Astrocyte of the hippocampus (primary cell): Measurements from ENCODE around the gene ABCA1.
"Not testable (repeated sequence)": the region's sequence is repeated elsewhere in the genome, so short reads cannot be mapped to it uniquely, and the experiment has no call there.

Source experiments
- DNase-seq: peaks from one replicate; pipeline ENCODE4 v3.0.0; 2011; ENCODE audit warnings: low read depth, low spot score

ABCA1 gene

DNA sequence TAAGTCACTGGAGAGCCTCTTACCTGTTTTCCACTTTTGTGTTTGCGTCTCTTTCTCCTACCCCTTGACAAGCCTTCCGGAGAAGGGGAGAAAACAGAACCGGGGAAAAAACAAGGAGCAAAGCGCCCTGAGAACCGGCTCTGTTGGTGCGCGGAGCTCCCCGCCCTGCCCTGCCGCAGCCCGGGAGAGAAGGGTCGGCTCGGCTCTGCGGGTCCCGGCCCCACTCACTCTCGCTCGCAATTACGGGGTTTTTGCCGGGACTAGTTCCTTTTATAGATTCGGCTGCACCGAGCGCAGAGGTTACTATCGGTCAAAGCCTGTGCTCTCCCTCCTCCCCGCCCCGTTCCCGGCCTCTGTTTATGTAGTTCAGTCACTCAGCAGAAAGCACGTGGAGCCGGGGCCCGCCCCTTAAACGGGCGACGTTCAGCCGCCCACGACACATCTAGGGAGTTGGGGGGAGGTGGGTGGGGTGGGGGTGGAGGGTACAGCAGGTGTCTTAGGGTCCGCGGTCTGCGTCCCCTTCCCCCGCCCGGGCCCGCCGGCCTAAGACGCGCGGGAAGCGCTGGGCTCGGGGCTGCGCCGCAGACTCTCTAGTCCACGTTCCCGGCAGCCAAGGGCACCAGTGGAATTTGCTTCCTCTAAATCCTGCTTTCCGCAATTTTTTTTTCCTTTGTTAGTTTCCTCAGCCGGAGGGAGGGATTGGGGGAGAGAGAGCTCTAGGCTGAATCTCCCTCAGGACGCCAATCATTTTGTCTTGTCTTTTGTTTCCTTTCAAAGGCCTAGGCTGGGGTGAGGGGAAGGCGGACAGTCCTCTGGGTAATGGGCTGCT lies at the start of gene ABCA1:
Gene ABCA1 (minus strand): TSS at position 244 of the 829 bp plus-strand sequence. CDS start 24,476 bp downstream, outside the sequence.
- peak; percentile 93 for DNase-seq

GRCh38 chr9:104977580-104977979 lies 49.6 kb upstream of the ABCA1 start:
- no peak for DNase-seq

- DNase-seq = no peak
These were observed 49.2 kb upstream of the ABCA1 start for GRCh38 chr9:104977168-104977567.

GRCh38 chr9:104975966-104976595 lies 48.1 kb upstream of the ABCA1 start:
- DNase-seq = not testable (repeated sequence)

DNA sequence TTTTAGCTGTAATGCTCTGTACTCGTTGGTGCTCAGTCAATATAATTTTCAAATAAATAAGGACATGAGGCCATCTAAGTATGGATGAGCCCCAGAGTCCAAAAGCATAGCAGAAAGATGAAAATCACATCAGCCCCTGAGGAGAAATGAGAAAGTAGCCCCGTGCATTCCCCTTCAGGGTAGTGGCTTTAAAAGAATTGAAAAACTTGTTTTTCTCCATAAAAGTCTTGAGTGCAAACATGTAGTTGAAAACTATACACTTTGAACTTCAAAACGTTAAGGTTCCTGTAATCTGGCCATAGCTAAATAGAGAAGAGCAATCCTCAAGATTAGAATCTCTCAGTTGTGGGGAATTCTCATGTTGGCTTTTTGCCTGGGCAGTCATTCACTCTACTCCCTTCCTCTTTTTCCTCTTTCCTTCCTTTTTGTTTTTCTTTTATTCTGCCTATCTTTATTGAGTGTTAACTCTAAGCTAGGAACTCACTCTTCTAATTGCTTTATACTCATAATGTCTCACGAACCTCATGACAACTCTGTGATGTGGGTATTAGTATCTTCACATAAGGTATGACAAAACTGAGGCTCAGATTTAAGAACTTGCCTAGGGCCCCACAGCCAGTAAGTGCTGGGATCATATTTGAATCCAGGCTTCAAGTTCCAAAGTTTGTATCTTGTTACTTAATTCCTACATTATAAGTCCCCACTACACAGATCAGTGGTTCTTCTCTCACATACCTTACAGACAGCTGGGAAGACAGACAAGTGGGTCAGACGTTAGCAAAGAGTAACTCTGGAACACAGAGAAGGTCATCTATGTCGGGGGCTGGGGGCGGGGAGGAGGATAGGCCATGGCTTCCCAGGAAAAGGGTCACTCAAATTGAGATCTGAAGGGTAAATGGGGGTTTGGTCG lies 46.4 kb upstream of the ABCA1 start:
- no peak for DNase-seq

DNA sequence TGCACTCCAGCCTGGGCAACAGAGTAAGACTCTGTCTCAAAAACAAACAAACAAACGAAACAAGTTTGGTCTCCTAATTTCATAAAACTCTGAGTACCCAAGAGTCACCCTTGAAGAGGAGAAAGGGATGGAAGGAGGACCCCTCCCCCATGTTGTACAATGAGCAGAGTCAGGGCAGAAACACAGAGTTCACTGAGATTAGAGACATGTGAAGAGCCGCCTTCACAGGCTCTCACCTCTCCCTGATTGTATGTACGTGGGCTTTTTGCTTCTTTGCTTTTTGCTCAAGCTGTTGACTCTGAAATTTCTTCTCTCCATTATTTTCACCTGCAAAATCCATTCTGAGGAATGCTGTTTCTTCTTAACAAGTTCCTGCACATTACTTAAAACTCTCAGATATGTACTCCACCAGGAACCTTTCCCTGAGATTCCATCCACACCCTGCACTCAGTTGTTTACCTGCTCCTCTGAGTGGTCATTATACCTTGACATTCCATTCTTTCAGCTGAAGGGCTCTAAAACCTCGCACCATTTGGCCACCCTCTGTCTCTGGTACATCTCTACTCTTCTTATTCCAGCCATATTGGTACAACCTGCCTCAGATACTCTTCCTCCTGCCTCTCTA lies 44.4 kb upstream of the ABCA1 start:
- DNase-seq = no peak

DNA sequence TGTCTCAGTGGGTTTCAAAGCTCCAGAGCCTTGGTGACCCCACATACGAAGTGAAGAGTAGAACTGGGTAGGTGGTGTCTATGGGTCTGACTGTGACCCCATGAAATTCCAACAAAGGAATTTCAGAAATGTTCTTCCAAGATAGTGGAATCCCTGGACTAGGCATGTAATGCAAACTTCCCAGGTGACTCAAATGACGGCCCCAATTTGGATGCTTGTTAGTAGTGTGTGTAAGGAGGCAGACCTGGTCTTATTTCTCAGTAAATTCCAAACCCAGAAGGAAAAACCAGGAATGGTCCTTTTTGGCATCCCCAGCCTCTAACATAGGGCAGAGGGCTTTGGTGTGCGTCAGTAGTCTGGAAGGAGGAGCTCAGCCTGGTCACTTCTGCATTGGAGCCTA lies 43.6 kb upstream of the ABCA1 start:
- DNase-seq = no peak

GRCh38 chr9:104970271-104970987 lies 42.5 kb upstream of the ABCA1 start:
- DNase-seq = no peak

- DNase-seq = no peak
These were observed 41.2 kb upstream of the ABCA1 start for GRCh38 chr9:104969116-104969515.

DNA sequence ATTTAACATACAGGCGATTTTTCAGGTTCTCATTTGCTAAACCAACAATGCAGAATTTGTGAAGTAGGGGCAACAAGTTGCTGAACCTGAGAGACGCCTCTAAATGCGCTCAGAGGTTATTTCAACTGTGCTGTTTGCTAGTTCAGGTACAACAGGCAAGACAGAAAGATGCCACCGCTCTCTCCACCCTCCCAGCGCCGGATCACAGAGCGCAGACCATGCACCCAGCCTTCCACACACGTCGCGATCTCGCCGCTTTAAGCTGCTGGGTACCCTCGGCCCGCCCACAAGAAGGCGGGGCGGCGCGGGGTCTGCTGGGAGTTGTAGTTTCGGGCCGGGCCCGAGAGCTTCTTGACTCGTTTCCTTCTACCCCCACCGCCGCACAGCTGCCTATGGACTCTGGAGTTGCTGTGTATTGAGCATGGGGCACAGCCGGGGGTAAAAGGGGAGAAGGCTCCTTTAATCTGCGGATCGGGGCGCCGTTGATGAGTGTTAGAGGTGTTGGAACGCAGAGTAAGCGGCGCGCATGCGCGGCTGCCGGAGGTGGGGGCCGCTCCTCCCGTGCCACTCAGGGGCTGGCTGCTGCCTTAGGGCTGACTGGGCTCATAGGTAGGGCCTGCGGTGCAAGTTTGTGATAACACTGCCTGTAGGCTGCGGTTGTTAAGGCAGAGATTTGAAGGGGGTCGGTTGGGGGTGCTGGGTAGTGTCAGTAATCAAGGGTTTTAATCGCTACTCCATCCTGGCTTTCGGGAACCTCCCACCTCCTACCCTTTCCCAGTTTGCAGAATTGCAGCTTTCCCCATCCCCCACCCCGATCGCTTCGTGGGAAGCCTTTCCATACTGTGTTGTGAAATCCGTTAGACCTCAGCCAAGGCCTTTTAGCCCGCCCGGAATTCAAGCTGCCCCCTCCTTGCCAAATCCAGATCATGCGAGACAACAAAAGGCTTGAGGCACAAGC lies 40.3 kb upstream of the ABCA1 start:
- DNase-seq = peak; percentile 93

GRCh38 chr9:104963076-104963475 lies 35.1 kb upstream of the ABCA1 start:
- DNase-seq = no peak

GRCh38 chr9:104961701-104962359 lies 33.9 kb upstream of the ABCA1 start:
- DNase-seq = no peak

GRCh38 chr9:104961238-104961637 lies 33.3 kb upstream of the ABCA1 start:
- no peak for DNase-seq

DNA sequence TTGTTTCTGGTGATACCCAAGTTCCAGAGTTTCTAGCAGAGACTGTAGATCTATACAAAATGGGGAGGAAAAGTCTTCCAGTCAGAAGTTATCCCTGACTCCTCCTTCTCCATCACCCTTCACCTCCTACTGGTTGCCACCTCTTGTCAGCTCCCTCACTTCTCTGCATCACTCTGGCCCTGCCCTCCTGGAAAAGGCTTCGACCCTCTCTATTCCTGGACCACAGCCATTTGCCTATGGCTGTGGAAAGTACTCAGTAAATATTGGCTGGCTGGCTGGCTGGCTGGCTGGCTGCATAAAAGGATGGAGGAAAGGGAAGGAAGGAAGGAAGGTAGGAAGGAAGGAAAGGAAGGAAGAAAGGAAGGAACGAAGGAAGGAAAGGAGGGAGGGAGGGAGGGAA lies 32.7 kb upstream of the ABCA1 start:
- DNase-seq = no peak

GRCh38 chr9:104958751-104959150 lies 30.8 kb upstream of the ABCA1 start:
- DNase-seq = no peak

DNA sequence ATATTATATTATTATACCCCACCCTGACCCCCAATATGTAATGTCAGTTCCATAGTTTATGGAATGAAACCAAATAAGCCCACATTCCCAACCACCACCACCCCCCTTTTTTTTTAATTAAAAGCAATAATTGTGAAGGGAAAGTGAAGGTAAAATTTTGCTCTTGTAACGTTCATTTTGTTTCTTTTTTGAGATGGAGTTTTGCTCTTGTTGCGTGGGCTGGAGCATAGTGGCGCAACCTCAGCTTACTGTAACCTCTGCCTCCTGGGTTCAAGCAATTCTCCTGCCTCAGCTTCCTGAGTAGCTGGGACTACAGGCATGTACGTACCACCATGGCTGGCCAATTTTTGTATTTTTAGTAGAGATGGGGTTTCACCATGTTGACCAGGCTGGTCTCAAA lies 30.1 kb upstream of the ABCA1 start:
- DNase-seq = not testable (repeated sequence)

- no peak for DNase-seq
These were observed 23.5 kb upstream of the ABCA1 start for GRCh38 chr9:104951487-104951886.

- DNase-seq = no peak
These were observed 22.9 kb upstream of the ABCA1 start for GRCh38 chr9:104950838-104951237.

DNA sequence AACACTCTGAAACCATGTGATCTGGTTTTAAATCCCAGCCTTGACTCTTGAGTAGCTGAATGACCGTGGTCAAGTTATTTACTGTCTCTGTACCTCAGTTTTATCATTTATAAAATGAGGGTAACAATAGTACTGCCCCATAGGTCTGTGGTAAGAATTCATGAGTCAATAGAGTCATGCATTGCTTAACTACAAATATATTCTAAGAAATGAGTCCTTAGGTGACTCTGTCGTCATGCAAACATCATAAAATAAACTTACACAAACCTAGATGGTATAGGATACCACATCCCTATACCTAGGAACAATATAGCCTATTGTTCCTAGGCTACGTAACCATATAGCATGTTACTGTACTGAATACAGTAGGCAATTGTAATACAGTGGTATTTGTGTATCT lies 20.3 kb upstream of the ABCA1 start:
- DNase-seq = no peak
